HG03135 (cell line): Measurements from ENCODE around the gene GMDS.

Experiments
- ATAC-seq: cut with Tn5 transposase; IDR thresholded peaks from one replicate; pipeline ENCODE4 v1.9.1; 2021; ENCODE audit warnings: mild to moderate bottlenecking, moderate library complexity; ENCODE audit not compliant: unreplicated experiment

GMDS gene

GRCh38 chr6:1639430-1639829 is 606.0 kb downstream of the GMDS start:
- no peak for ATAC-seq

- ATAC-seq = no peak
Observed at GRCh38 chr6:1636971-1637871, 608.2 kb downstream of the GMDS start.

GRCh38 chr6:1636272-1636825 is 609.1 kb downstream of the GMDS start:
- ATAC-seq = no peak

GRCh38 chr6:1635305-1636010 is 609.9 kb downstream of the GMDS start:
- ATAC-seq = no peak

GRCh38 chr6:1634081-1634480 is 611.3 kb downstream of the GMDS start:
- ATAC-seq = no peak

- no peak for ATAC-seq
Observed at GRCh38 chr6:1633366-1634021, 611.9 kb downstream of the GMDS start.

GRCh38 chr6:1631251-1631650 is 614.2 kb downstream of the GMDS start:
- ATAC-seq = no peak

- no peak for ATAC-seq
Observed at GRCh38 chr6:1630771-1631217, 614.6 kb downstream of the GMDS start.

- no peak for ATAC-seq
Observed at GRCh38 chr6:1630212-1630770, 615.1 kb downstream of the GMDS start.

- ATAC-seq = no peak
Observed at GRCh38 chr6:1629316-1629715, 616.1 kb downstream of the GMDS start.

GRCh38 chr6:1627827-1628560 is 617.4 kb downstream of the GMDS start:
- ATAC-seq = no peak

- no peak for ATAC-seq
Observed at GRCh38 chr6:1626481-1626880, 618.9 kb downstream of the GMDS start.

GRCh38 chr6:1625794-1626435 is 619.5 kb downstream of the GMDS start:
- ATAC-seq = no peak

GRCh38 chr6:1624851-1625781 is 620.3 kb downstream of the GMDS start:
- no peak for ATAC-seq

GRCh38 chr6:1624058-1624850 is 621.2 kb downstream of the GMDS start:
- ATAC-seq = no peak

- ATAC-seq = no peak
Observed at GRCh38 chr6:1623769-1624057, 621.7 kb downstream of the GMDS start.

- ATAC-seq = no peak
Observed at GRCh38 chr6:1622851-1623768, 622.3 kb downstream of the GMDS start.
